HCT116 (cell line): ENCODE measurements around the gene PRM3.

Source experiments
- CEBPB ChIP-seq: IDR thresholded peaks from 2 replicates; pipeline ENCODE4 v1.6.1; 2012; ENCODE audit warnings: low read depth
- EGR1 ChIP-seq: IDR thresholded peaks from 2 replicates; pipeline ENCODE4 v1.6.1; 2012; ENCODE audit warnings: low read depth
- ELF1 ChIP-seq: IDR thresholded peaks from 2 replicates; pipeline ENCODE4 v1.6.1; 2012; ENCODE audit warnings: low read depth, borderline replicate concordance
- EZH2 ChIP-seq: fragments of 200-600 bp; sonication (generic); IDR thresholded peaks from 2 replicates; pipeline ENCODE4 v1.6.1; 2017; ENCODE audit warnings: antibody characterized with exemption, mixed run types
- EZH2phosphoT487 ChIP-seq: fragments of 200-600 bp; IDR thresholded peaks from 2 replicates; pipeline ENCODE4 v1.6.1; 2018; ENCODE audit warnings: antibody characterized with exemption, borderline replicate concordance
- POLR2A ChIP-seq: IDR thresholded peaks from 2 replicates; pipeline ENCODE4 v1.7.0; 2011; ENCODE audit warnings: borderline replicate concordance; ENCODE audit not compliant: insufficient read depth, insufficient read length; ENCODE audit errors: extremely low read depth
- POLR2AphosphoS5 ChIP-seq: IDR thresholded peaks from 2 replicates; pipeline ENCODE4 v1.6.1; 2011; ENCODE audit warnings: mild to moderate bottlenecking, low read depth, low read length, moderate library complexity
- ZNF274 ChIP-seq: fragments of 200-500 bp; sonication (Bioruptor generic); IDR thresholded peaks from 2 replicates; pipeline ENCODE4 v1.6.1; 2014; ENCODE audit warnings: mild to moderate bottlenecking, low read depth, low read length, inconsistent platforms
- TF ChIP-seq, protein P1 (sequence below), 3 experiments: fragments of 200-600 bp in 1 of 3; sonication (generic) in 1 of 3; IDR thresholded peaks in 2 of 3; conservative IDR thresholded peaks in 1 of 3; 2 replicates each; pipeline ENCODE4 v1.5.1; 2012 to 2017; ENCODE audit warnings: low read depth in 2 of 3, low read length in 2 of 3, antibody characterized with exemption in 1 of 3, borderline replicate concordance in 1 of 3, control low read depth in 1 of 3, mild to moderate bottlenecking in 1 of 3, mixed read lengths in 1 of 3, mixed run types in 1 of 3, moderate library complexity in 1 of 3; ENCODE audit not compliant: insufficient read depth in 1 of 3
- TF ChIP-seq, protein P2 (sequence below): IDR thresholded peaks from 2 replicates; pipeline ENCODE4 v1.6.1; 2012
- TF ChIP-seq, protein P3 (sequence below): IDR thresholded peaks from 2 replicates; pipeline ENCODE4 v1.6.1; 2012; ENCODE audit warnings: low read depth

DNA sequence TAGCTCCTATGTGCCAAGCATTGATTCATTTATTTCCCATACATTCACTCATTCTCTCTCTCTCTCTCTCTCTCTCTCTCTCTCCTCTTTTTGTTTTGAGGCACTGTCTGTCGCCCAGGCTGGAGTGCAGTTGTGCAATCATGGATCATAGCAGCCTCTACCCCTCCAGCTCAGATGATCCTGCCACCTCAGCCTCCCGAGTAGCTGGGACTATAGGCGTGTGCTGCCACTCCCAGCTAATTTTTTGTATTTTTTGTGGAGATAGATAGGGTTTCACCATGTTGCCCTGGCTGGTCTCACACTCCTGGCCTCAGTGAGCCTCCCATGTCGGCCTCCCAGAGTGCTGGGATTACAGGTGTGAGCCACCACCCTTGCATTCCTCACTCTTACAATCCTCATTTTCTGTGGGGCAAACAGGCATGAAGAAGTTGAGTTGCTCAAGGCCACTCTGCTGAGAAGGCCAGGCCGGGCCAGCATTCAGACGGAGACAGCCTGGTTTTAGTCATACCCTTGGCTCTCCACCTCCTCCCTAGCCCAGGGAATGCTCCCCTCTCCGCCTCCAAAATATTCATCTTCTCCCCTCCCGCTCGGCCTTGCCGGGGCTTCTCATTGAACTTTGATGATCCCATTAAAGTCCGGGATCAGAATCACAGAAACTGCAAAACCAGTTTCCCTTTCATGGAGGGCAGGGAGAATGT lies 3.6 kb upstream of the PRM3 start:
- no peak for TF ChIP-seq EZH2phosphoT487
- no peak for TF ChIP-seq POLR2AphosphoS5
- TF ChIP-seq, protein P1, sequence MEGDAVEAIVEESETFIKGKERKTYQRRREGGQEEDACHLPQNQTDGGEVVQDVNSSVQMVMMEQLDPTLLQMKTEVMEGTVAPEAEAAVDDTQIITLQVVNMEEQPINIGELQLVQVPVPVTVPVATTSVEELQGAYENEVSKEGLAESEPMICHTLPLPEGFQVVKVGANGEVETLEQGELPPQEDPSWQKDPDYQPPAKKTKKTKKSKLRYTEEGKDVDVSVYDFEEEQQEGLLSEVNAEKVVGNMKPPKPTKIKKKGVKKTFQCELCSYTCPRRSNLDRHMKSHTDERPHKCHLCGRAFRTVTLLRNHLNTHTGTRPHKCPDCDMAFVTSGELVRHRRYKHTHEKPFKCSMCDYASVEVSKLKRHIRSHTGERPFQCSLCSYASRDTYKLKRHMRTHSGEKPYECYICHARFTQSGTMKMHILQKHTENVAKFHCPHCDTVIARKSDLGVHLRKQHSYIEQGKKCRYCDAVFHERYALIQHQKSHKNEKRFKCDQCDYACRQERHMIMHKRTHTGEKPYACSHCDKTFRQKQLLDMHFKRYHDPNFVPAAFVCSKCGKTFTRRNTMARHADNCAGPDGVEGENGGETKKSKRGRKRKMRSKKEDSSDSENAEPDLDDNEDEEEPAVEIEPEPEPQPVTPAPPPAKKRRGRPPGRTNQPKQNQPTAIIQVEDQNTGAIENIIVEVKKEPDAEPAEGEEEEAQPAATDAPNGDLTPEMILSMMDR (IDR thresholded peaks at IDR 0.05 in 2 of 3, conservative IDR thresholded peaks at IDR 0.05 in 1 of 3; ENCODE audit: borderline replicate concordance in 1 of 3, insufficient read depth in 1 of 3, low read depth in 2 of 3, low read length in 2 of 3) = no peak
- TF ChIP-seq, protein P2, sequence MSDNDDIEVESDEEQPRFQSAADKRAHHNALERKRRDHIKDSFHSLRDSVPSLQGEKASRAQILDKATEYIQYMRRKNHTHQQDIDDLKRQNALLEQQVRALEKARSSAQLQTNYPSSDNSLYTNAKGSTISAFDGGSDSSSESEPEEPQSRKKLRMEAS = no peak
- TF ChIP-seq ELF1 = no peak
- TF ChIP-seq POLR2A = no peak
- no peak for TF ChIP-seq ZNF274
- TF ChIP-seq, protein P3, sequence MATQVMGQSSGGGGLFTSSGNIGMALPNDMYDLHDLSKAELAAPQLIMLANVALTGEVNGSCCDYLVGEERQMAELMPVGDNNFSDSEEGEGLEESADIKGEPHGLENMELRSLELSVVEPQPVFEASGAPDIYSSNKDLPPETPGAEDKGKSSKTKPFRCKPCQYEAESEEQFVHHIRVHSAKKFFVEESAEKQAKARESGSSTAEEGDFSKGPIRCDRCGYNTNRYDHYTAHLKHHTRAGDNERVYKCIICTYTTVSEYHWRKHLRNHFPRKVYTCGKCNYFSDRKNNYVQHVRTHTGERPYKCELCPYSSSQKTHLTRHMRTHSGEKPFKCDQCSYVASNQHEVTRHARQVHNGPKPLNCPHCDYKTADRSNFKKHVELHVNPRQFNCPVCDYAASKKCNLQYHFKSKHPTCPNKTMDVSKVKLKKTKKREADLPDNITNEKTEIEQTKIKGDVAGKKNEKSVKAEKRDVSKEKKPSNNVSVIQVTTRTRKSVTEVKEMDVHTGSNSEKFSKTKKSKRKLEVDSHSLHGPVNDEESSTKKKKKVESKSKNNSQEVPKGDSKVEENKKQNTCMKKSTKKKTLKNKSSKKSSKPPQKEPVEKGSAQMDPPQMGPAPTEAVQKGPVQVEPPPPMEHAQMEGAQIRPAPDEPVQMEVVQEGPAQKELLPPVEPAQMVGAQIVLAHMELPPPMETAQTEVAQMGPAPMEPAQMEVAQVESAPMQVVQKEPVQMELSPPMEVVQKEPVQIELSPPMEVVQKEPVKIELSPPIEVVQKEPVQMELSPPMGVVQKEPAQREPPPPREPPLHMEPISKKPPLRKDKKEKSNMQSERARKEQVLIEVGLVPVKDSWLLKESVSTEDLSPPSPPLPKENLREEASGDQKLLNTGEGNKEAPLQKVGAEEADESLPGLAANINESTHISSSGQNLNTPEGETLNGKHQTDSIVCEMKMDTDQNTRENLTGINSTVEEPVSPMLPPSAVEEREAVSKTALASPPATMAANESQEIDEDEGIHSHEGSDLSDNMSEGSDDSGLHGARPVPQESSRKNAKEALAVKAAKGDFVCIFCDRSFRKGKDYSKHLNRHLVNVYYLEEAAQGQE = no peak
- TF ChIP-seq CEBPB = no peak
- TF ChIP-seq EGR1 = no peak
- no peak for TF ChIP-seq EZH2
